HK-2 (cell line): Measurements from ENCODE around the gene LSM14A.
A peak's percentile ranks its signal among the peaks of the same experiment; 100 is the strongest.
"Not testable (repeated sequence)": the region's sequence is repeated elsewhere in the genome, so short reads cannot be mapped to it uniquely, and the experiment has no call there.

Experiments
- DNase-seq: peaks from one replicate; pipeline ENCODE4 v3.0.0-alpha.2; 2018; ENCODE audit not compliant: unreplicated experiment

Gene LSM14A

GRCh38 chr19:34229721-34230120, 57.4 kb downstream of the LSM14A start:
- no peak for DNase-seq

GRCh38 chr19:34230820-34231219, 58.5 kb downstream of the LSM14A start:
- DNase-seq = no peak

GRCh38 chr19:34231439-34231838, 59.1 kb downstream of the LSM14A start:
- DNase-seq = no peak

- peak; percentile 45 for DNase-seq
These were observed 60.5 kb downstream of the LSM14A start for GRCh38 chr19:34232566-34233481.

GRCh38 chr19:34235425-34235940, 63.2 kb downstream of the LSM14A start:
- DNase-seq = no peak

- no peak for DNase-seq
These were observed 64.0 kb downstream of the LSM14A start for GRCh38 chr19:34236035-34236987.

- DNase-seq = no peak
These were observed 65.0 kb downstream of the LSM14A start for GRCh38 chr19:34237283-34237682.

- DNase-seq = no peak
These were observed 65.6 kb downstream of the LSM14A start for GRCh38 chr19:34237939-34238338.

- DNase-seq = no peak
These were observed 69.4 kb downstream of the LSM14A start for GRCh38 chr19:34241513-34242337.

GRCh38 chr19:34243138-34243875, 71.0 kb downstream of the LSM14A start:
- DNase-seq = not testable (repeated sequence)

- DNase-seq = no peak
These were observed 71.7 kb downstream of the LSM14A start for GRCh38 chr19:34243876-34244578.

GRCh38 chr19:34244611-34245299, 72.5 kb downstream of the LSM14A start:
- no peak for DNase-seq

- no peak for DNase-seq
These were observed 74.0 kb downstream of the LSM14A start for GRCh38 chr19:34246340-34246739.

- DNase-seq = no peak
These were observed 76.6 kb downstream of the LSM14A start for GRCh38 chr19:34248941-34249340.

- not testable (repeated sequence) for DNase-seq
These were observed 80.9 kb downstream of the LSM14A start for GRCh38 chr19:34253167-34253566.

GRCh38 chr19:34253681-34254045, 81.4 kb downstream of the LSM14A start:
- not testable (repeated sequence) for DNase-seq

GRCh38 chr19:34254046-34254697, 81.9 kb downstream of the LSM14A start, which contains the start of gene GARRE1:
GARRE1 (plus strand) TSS chr19:34254554; CDS start chr19:34300474, 45,920 bp downstream.
- DNase-seq = peak; percentile 78

- peak; percentile 47 for DNase-seq
These were observed 82.6 kb downstream of the LSM14A start for GRCh38 chr19:34254698-34255432.
